ENCODE data around the gene NUDCD3. TPM values are rescaled to one million over a fixed set of nuclear protein-coding genes. Genes with fewer than 3 reads are reported as not detected.

The NUDCD3 gene
- polyA plus RNA-seq (ENCODE audit: insufficient read length in 12 of 12): 100 to 1,000 TPM in 1 of 12 donors, 10 to 100 TPM in 10, not detected in 1; 57.6 to 103 (median 71.3) TPM
- long read RNA-seq, donor 1, full-length matches to known transcripts: 7 of 2,018 reads
- long read RNA-seq, donor 1, partial matches to known transcripts: 2,011 of 2,018 reads
- long read RNA-seq, donor 1, other reads (novel, unspliced or antisense): 0 of 2,018 reads
- long read RNA-seq, donor 2, full-length matches to known transcripts: 16 of 1,838 reads
- long read RNA-seq, donor 2, partial matches to known transcripts: 1,822 of 1,838 reads
- long read RNA-seq, donor 2, other reads (novel, unspliced or antisense): 0 of 1,838 reads
- long read RNA-seq, donor 3, full-length matches to known transcripts: 6 of 6 reads
- long read RNA-seq, donor 3, partial matches to known transcripts: 0 of 6 reads
- long read RNA-seq, donor 3, other reads (novel, unspliced or antisense): 0 of 6 reads
- long read RNA-seq, donor 4, full-length matches to known transcripts: 5 of 5 reads
- long read RNA-seq, donor 4, partial matches to known transcripts: 0 of 5 reads
- long read RNA-seq, donor 4, other reads (novel, unspliced or antisense): 0 of 5 reads
- long read RNA-seq, donor 5, full-length matches to known transcripts: 14 of 2,075 reads
- long read RNA-seq, donor 5, partial matches to known transcripts: 2,061 of 2,075 reads
- long read RNA-seq, donor 5, other reads (novel, unspliced or antisense): 0 of 2,075 reads
- long read RNA-seq, donor 6, full-length matches to known transcripts: 7 of 7 reads
- long read RNA-seq, donor 6, partial matches to known transcripts: 0 of 7 reads
- long read RNA-seq, donor 6, other reads (novel, unspliced or antisense): 0 of 7 reads
- long read RNA-seq, donor 7, full-length matches to known transcripts: 5 of 5 reads
- long read RNA-seq, donor 7, partial matches to known transcripts: 0 of 5 reads
- long read RNA-seq, donor 7, other reads (novel, unspliced or antisense): 0 of 5 reads
- long read RNA-seq, donor 8, full-length matches to known transcripts: 12 of 12 reads
- long read RNA-seq, donor 8, partial matches to known transcripts: 0 of 12 reads
- long read RNA-seq, donor 8, other reads (novel, unspliced or antisense): 0 of 12 reads
- long read RNA-seq, donor 9, full-length matches to known transcripts: 6 of 18 reads
- long read RNA-seq, donor 9, partial matches to known transcripts: 12 of 18 reads
- long read RNA-seq, donor 9, other reads (novel, unspliced or antisense): 0 of 18 reads
- long read RNA-seq, donor 10, full-length matches to known transcripts: 15 of 15 reads
- long read RNA-seq, donor 10, partial matches to known transcripts: 0 of 15 reads
- long read RNA-seq, donor 10, other reads (novel, unspliced or antisense): 0 of 15 reads
- long read RNA-seq, donor 11, full-length matches to known transcripts: 13 of 13 reads
- long read RNA-seq, donor 11, partial matches to known transcripts: 0 of 13 reads
- long read RNA-seq, donor 11, other reads (novel, unspliced or antisense): 0 of 13 reads

DNA sequence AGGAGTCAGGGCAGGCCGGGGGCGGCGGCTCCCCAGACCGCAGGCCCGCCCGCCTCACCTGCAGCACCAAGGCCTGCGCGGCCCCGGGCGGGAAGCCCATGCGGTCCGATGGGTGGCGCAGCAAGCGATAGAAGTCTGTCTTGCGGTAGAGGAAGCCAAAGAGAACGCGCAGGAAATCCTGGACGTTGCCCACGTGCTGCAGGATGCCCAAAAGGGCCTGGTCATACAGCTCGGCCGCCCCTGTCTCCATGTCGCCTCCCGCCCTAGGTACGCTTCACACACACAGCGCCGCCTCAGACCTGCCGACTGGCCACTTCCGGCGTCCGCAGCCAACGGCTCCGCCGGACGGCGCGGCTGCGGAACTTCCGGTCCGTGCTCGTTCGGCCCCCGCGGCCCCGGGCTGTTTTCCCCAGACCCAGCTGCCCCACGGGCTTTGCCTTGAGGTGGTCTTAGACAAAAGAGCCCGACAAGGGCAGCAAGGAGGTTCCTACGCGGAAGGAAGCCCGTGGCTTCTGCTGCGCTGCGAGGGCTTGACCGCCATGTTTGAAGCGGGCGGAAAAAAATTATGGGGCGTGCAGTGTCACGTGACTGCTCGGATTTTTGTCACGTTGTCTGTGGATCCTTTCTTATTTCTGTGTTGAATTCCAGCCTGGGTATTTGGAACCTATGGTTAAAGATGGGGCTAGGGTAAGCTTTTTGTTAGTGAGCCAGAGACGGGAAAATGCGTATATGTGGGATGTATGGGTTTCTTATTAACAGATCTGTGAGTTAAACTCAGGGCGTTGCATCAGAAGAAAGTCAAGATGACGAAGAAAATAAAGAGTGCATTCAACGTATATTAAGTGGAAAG, at the start of gene NUDCD3:
Gene NUDCD3, minus strand, starts transcription at position 308 of the 850 bp plus-strand sequence. Its CDS starts 58 bp downstream, at position 250.
- DNase-seq: peak; percentile 90

DNA sequence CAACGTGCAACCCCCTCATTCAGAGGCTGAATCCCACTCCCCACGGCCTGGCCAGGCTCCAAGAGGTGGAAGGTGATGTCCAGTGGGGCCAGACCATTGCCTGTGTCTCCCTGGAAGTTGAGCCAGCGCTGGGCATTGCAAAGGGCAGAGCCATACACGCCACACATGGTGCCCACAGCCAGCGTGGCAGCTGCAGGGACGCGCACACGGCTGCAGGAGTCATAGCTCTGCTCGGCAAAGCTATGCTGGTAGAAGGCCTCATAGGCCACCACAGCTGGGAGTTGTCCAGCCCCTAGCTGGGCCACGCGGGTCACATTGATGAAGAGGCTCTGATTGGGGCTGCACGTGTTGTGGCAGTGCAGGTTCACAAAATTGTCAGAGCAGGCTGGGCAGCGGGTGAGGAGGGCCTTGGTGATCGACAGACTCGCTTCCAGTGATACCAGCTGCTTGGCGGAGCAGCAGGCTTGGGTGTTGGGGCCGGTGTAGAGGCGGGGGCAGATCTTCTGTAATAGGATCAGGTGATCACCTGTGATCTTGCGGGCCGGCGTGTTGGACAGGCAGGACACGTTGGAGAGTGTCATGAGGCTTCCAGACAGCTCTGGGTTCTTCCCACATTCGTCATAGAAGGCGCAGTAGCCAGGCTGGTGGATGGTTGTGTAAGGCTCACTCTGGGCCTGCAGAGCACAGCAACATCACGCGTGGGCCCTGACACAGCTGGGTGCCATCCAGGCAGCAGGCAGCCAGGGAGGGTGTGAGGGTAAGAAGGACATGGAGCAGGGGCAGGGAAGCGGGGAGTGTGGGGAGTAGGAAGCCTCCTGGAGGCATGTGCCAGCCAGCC, 49.4 kb upstream of the NUDCD3 start:
- DNase-seq: no peak

DNA sequence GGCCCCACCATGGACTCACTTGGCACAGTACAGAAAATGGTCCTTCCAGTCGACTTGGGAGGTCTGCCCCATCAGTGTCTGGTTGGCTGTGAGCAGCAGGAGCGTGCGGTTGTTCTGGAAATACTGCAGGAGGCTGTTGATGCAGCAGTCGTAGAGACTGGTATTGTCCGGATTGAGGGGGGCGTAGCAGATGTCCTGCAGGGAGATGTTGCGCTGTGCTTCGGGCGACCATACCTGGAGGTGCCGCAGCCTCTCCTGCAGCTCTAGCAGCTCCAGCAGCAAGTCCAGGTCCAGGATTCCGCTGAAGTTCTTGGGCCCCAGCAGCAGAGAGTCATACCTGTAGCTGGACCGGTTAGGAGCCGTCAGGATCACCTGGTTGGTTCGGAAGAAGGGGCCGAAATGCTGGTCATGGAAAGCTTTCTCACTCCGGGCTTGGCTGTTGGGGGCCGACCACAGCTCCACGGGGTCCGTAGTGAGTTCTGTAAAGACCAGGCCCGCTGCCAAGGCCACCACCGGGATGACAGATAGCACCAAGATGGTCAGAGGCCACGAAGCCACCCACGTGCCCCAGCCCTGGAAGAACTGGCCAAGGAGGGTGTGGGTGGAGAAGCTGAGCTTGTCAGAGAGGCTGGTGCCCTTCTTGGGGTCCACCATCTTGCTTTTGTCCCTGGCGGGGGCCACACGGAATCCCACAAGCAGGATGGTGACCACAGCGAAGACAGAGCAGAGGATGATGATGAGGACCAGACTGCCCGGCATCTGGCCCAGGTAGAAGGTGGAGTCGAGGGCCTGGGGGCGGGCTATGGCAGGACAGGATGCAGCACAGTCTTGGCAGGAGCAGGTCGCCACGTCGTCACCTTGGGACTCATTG, 48.6 kb upstream of the NUDCD3 start:
- no peak for DNase-seq

DNA sequence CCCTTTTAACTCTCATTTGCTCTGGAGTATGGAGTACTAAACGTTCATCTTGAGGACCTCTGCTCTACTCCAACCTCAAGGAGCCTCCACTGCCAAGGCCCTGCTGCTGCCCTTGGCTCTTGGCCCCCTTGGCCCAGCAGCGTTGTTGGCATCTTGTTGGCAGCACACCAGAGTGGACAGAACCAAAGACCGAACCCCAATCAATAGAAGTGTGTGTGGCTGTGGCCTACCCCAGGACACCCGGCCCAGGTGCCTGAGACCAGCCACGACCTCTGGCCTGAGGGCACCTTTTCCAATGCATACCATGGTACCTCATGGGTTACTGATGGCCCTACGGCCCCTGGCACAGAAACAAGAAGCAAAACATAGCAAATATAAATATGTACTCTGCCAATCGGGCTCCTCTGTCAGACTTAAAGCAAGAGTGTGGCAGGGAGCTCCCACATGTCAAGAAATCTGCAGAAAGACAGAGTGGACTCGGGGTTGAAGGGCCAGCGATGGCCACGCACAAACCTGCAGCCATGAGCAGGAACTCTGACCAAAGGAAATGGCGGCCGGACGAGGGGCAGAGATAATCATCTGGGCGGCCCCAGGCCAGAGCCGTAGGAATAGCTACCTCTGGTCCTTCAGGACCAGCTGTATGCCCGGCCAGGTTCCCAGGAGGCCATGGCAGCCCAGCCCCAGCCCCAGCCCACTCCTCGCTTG, 47.8 kb upstream of the NUDCD3 start:
- no peak for DNase-seq

DNA sequence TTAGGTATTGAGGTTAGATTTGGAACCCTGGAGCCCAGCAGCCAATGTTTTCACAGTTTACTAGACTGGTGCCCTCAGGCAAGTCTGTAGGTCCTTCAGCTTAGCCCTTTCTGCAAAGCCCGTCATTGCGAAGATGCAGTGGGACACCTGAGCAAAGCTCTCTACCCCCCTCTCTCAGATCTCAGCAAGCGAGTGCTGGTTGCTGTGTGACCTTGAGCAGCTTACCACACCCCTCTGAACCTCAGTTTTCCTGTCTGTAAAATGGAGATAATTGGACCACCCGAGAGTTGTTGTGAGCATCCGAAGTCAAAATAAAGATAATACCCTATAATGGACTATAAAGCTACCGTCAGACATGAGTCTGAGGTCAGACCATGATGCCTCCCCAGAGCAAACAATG, 47.0 kb upstream of the NUDCD3 start:
- no peak for DNase-seq

DNA sequence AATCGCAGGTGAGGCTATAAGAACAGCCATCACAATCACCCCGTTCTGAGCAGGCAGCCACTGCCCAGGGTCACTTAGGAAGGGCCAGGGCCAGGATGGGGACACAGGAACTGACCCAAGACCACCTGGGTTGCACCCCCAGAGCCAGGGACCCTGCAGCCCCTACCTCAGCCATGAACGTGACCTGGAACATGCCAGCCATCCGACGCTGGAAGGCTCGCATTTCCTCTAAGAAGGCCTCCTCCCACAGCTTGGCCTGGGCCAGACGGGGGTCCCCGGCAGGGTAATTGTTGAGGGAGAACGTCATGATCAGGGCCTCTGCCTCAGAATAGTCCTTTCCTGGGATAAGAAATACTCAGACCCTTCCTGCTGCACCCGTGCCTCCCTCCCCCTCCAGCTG, 45.6 kb upstream of the NUDCD3 start:
- no peak for DNase-seq

DNA sequence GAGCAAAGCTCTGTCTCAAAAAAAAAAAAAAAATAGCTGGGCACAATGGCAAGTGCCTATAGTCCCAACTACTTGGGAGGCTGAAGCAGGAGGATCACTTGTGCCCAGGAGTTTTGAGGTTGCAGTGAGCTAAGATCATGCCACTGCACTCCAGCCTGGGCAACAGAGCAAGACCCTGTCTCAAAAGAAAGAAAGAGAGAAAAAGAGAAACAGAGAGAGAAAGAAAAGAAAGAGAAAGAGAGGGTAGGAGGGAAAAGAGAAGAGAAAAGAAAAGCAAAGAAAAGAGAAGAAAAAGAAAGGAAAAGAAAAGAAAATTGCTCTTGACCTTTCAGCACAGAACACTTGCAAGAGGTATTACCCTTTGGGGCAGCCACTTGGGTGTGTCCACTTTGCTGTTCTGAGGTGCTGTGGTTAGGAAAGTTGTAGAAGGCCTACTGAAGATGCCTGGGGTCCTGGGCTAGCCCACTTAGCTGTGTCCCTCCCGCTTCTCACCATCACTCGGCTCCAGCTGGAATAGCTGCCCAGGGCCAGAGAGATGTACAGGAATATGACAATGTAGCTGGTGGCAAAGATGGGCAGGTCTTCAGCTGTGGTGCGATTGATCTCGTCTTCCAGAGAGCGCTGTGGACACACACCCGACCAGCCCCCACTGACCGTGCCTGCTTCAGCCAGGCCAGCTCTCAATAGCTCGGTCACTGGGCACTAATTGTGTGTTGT, 45.0 kb upstream of the NUDCD3 start:
- DNase-seq: no peak

DNA sequence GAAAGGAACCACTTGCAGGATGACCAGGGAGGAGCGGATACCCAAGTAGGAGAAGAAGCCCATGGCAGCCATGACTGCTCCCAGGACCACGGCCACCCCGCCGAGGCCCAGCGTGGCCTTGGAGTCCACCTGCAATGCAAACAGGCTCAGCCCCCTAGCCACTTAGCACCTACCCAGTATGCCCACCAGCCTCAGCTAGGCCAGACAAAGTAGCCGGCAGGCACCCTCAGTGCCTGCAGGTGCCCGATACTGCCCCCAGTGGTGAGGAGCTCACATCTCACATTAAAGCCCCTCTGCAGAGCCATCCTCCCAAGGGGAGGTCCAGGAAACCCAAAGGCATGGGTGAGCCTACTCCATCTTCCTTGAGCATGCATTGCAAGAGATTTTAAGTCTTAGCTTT, 44.0 kb upstream of the NUDCD3 start:
- DNase-seq: no peak

DNA sequence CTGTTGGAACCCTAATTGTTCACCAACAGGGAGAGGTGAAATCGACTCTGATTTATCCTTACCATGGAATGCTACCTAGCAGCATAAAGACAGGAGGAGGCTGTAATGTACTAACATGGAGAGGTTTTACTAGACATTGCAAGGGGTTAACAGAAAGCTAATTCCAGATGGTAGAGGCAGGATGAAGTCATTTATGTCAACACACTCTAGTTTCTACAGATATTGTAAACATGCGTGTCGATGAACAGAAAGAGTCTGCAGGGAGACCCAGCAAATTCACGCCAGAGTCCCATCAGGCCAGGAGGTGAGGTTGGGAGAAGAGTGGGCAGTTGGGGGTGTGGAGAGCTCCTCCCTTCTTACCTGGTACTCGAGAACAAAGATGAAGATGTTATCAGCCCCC, 43.6 kb upstream of the NUDCD3 start:
- DNase-seq: no peak

DNA sequence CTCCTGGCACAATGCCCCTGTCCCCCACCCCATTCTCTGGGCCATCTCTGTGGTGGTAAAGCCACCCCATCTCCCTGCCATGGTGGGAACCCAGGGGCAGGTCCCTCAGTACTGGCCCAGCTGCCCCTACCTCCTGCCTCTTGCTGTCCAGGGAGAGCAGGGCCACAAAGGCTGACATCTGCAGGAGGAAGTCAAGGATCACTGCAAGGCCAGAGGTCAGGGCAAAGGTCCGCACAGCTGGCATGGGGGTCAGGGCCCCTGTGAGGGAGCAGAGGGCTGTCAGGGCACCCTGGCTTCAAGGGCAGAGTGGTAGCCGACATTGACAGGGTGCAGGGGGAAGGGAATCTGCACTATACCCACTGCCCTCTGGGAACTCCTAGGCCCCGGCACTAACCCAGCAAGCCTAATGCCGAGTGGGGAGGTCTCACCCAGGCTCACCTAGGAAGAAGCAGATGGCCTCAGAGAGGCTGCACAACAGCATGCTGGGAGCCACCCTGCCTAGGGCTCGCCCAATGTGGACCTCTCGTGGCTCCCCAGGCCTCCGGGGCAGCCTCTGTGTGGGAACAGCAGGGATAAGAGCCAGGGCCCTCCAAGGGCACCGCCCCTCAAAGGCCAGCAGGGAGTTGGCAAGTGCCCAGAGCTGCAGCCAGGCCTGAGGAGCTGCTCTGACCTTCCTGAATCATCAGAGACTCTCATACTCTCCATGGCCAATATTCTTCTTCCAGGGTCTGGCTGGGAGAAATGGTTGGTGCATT, 43.0 kb upstream of the NUDCD3 start:
- DNase-seq: no peak

DNA sequence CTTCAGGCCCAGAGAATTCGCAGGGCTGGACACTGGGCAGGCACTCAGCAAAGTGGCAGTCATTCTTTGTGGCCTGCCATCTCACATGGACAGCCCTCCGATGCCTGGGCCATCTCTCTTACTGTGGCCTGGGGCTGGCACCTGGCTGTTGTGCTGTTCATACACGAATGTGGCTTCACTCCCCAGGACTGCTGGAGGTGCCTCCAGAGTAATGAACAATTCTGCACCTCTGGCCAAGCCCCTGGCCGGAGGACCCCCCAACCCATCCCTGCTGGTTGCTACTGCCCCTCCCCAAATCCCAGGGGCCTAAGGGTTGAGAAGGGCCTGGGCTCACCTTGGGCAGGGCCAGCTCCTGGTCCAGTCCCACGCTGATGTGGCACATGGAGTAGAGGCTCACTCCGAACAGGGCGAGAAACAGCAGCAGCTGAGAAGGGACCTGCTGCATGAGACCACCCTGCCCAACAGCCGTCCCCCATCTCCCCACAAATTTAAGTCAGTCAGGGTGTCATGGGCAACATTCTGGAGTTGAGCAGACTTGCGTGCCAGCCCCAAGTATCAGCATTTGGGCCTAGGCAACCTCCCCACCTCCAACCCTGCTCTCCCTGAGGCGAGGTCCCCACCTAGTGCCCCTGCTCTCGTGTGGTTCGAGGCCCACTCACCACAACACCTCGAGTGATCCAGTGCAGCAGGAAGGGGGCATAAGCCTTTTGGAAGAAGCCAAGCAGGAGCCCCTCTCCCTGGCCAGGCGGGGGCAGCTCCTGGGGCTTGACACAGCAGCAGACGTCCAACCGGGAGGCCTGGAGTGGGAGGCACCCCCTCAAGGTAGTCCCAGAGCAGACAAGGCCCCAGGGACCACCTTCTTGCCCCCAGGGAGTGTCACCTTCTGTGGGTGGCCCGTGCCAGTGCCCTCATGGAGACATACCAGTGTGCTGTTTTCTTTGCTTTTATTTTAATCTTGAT, 41.2 kb upstream of the NUDCD3 start:
- no peak for DNase-seq

DNA sequence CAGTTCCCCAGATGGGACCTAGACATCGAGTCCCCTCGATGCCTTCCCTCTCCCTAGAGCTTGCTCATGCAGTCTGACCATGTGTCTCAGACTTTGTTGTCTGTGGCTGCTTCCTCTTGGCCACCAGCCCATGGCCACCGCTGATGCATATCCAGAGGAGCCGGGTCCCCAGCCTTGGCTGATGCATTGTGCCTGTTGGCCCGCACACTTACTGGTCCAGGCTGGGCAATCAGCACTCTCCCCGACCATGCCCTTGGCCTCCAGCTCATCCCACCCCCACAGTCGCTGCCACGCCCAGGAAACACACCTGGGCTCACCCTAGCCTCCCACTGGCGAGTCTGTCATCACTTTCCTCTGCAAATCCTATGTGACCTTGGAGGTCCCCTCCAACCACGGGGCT, 40.5 kb upstream of the NUDCD3 start:
- no peak for DNase-seq

DNA sequence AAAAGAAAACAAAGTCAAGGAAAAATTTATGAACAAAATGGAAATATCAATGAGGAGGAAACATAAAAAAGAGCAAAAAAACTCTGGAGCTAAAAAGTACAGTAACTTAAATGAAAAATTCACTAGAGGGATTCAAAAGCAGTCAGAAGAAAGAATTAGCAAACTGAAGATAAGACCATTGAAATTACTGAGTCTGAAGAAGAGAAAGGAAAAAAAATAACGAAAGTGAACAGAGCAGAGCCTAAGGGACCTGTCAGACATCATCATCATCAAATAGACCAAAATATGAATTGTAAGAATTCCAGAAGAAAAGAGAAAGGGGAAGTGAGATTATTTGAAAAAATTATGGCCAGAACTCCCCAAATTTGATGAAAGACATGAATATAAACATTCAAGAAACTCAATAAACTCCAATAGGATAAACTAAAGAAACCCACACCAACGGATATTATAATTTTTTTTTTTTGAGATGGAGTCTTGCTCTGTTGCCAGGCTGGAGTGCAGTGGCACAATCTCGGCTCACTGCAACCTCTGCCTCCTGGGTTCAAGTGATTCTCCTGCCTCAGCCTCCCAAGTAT, 34.4 kb upstream of the NUDCD3 start:
- no peak for DNase-seq

DNA sequence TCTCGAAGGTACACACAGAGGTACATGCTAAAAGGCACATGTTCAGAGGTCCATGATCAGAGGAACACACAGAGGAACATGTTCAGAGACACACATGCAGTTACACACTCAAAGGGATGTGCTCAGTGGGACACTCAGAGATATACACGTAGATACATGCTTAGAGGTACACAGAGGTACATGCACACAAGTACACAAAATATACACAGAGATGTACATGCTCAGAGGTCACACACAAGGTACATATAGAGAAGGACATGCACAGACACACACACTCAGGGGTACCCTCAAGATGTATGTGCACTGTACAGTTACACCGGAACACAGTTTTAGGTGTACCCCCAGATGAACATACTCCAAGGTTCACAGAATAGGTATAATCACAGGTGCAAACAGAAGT, 31.9 kb upstream of the NUDCD3 start:
- DNase-seq: no peak
